HS-27A (cell line): ENCODE data around the gene MAN2A2.
A peak's percentile ranks its signal among the peaks of the same experiment; 100 is the strongest.

ENCODE experiments used
- DNase-seq: peaks from one replicate; pipeline ENCODE4 v3.0.0-alpha.2; 2012; ENCODE audit warnings: low read depth, missing footprints

Gene MAN2A2

DNA sequence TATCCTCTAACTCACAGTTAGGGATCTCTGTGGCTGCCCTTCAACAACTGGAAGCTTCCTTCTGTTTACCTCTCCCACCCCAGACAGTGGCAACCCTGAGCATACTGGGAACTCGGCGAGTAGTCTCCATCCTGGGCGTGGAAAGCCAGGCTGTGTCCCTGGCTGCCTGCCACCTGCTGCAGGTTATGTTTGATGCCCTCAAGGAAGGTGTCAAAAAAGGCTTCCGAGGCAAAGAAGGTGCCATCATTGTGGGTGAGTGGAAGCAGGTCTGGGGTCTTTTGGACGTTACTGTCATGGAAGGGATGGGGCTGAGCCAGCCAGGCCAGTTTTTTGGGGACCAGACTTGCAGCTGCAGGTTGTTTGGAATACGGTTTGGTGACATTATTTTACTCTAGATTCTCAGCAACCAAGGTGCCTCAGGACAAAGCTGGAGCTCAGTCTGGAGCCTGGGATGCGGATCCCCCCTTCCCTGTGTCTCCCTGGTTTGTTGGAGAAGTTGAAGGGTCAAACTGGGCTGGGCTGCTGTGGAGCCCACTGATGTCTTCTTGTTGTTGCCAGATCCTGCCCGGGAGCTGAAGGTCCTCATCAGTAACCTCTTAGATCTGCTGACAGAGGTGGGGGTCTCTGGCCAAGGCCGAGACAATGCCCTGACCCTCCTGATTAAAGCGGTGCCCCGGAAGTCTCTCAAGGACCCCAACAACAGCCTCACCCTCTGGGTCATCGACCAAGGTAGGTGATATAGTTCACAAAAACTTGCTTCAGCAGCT, 39.4 kb downstream of the MAN2A2 start:
- no peak for DNase-seq

DNA sequence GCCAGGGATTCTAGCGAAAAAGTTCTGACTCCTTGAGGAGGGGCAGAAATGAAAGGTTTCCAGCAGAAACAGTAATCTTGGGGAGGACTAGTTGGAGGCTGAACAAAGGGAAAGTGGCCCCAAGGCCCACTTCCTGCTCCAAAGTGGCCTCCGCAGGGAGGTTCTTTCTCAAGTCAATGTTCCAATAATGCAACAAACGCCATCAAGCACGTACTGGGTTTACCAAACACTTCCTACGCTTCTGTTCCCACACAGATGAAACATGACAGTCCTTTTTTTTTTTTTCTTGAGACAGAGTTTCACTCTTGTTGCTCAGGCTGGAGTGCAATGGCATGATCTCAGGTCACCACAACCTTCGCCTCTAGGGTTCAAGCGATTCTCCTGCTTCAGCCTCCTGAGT, 42.0 kb downstream of the MAN2A2 start:
- no peak for DNase-seq

DNA sequence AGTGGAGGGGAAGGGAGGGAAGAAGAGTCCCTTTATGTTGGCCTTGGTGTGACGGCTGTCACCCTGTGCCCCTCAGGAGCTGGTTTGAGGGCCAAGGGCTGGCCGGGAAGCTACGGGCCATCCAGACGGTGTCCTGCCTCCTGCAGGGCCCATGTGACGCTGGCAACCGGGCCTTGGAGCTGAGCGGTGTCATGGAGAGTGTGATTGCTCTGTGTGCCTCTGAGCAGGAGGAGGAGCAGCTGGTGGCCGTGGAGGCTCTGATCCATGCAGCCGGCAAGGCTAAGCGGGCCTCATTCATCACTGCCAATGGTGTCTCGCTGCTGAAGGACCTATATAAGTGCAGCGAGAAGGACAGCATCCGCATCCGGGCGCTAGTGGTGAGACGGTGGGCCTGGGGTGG, 43.4 kb downstream of the MAN2A2 start:
- no peak for DNase-seq

DNA sequence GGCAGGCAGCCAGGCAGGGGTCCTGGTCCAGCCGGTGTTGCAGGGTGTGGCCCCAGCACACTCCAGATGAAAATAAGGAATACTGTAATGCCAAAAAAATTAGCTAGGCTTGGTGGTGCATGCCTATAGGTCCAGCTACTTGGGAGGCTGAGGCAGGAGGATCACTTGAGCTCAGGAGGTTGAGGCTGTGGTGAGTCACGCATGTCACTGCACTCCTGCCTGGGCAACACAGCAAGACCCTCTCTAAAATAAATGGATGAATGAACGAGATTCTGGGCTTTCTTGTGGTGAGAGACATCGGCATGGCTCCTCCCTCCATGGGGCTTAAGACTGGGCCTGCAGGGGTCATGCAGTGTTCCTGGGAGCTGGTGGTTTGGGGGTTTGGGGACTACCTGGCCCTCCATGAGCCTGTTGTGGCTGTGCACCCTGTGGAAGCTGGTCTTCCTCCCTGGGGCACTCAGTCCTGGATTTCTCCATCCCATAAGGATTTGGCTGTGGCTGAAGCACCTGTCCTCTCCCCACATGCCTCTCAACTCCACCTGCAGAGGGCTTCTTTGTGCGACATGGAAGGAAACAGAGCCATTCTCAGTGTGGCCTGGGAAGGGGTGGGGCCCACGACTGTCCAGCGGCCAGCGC, 44.0 kb downstream of the MAN2A2 start:
- DNase-seq: no peak

DNA sequence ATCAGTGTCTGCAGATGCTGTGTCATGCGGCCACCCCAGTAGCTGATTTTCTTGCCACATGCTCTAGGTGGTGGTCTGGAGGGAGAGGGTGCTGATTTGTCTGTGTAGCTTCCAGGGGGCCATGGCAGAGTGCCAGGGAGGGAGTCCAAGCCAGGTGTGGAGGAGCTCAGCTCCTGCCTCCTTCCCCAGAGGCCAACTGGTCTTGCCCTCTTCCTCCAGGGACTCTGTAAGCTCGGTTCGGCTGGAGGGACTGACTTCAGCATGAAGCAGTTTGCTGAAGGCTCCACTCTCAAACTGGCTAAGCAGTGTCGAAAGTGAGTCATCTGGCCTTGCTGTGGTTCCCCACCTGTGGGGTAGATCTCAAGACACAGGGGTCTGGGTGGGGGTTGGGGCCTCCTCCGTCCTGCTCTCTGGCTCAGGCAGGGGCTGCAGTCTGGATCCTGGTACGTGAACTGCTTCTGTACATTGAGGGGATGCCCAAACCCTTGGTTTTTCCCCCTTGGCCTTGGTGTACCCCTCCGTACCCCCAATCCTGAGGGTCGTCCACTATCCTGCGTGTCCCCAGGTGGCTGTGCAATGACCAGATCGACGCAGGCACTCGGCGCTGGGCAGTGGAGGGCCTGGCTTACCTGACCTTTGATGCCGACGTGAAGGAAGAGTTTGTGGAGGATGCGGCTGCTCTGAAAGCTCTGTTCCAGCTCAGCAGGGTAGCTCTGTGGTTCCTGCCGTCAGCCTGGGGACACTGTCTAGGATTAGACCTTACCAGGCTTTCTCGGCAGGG, 44.7 kb downstream of the MAN2A2 start:
- DNase-seq: no peak

DNA sequence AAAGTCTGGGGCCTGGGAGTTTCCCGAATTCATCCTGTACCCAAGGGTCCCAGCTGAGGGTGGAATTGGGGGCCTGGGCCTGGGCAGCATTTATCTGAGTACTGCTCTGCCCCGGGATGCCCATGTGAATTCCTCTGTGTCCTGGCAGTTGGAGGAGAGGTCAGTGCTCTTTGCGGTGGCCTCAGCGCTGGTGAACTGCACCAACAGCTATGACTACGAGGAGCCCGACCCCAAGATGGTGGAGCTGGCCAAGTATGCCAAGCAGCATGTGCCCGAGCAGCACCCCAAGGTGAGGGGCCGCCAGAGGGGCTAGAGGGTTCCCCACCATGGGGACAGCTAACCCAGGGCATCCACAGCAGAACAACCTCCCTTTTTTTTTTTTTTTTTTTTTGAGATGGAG, 45.4 kb downstream of the MAN2A2 start:
- DNase-seq: no peak

DNA sequence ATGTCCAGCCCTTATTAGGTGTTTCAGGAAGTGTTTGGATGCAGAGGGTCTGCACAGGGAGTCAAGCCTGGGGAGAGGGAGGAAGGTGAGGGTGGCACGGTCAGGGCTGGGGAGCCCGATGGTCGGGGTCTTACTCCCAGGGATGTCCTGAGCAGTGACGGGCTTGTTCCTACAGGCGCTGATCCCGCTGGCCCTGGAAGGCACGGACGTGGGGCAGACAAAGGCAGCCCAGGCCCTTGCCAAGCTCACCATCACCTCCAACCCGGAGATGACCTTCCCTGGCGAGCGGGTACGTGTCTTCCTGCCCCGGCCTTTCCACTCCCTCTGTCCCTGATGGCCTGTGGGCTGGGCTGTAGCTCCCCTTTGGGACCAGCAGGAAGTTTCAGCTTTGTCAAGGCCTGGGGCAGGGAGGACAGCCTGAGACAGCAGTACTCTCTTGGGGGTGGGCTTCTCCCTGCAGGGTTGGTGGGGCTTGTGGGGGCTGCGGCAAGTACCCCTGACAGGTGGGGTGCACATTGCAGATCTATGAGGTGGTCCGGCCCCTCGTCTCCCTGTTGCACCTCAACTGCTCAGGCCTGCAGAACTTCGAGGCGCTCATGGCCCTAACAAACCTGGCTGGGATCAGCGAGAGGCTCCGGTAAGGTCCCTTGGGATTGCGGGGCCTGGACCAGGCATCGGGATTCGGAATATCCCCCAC, 47.0 kb downstream of the MAN2A2 start:
- no peak for DNase-seq

DNA sequence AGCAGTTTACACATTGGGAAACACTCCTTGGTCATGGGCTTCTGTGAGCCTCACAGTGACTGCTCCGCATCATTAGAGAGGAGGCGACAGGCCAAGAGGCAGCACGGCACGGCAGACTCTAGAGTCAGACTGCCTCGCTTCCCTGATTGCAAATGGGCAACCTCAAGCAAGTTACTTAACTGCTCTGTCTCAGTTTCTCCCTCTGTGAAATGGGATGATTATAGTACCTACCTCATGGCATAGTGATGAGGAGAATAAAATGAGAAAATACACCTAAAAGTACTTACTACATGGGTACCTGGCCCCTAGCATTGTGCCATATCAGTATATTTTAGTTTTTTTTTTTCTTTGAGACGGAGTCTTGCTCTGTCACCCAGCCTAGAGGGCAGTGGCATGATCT, 47.6 kb downstream of the MAN2A2 start:
- DNase-seq: no peak

DNA sequence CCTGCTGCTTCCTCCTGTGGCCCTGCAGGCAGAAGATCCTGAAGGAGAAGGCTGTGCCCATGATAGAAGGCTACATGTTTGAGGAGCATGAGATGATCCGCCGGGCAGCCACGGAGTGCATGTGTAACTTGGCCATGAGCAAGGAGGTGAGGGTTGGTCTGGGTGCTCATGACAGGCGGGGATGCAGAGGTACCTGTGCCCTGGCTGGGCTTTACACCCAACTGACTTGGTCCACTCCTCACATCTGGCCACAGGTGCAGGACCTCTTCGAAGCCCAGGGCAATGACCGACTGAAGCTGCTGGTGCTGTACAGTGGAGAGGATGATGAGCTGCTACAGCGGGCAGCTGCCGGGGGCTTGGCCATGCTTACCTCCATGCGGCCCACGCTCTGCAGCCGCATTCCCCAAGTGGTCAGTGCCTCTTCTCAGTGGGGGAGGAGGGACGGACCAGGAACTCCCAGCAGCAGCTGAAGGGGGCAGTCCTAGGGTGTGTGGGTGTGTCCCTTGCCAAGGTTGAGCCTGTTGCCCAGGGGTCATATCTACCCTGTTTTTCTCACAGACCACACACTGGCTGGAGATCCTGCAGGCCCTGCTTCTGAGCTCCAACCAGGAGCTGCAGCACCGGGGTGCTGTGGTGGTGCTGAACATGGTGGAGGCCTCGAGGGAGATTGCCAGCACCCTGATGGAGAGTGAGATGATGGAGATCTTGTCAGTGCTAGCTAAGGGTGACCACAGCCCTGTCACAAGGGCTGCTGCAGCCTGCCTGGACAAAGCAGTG, 50.0 kb downstream of the MAN2A2 start:
- no peak for DNase-seq

DNA sequence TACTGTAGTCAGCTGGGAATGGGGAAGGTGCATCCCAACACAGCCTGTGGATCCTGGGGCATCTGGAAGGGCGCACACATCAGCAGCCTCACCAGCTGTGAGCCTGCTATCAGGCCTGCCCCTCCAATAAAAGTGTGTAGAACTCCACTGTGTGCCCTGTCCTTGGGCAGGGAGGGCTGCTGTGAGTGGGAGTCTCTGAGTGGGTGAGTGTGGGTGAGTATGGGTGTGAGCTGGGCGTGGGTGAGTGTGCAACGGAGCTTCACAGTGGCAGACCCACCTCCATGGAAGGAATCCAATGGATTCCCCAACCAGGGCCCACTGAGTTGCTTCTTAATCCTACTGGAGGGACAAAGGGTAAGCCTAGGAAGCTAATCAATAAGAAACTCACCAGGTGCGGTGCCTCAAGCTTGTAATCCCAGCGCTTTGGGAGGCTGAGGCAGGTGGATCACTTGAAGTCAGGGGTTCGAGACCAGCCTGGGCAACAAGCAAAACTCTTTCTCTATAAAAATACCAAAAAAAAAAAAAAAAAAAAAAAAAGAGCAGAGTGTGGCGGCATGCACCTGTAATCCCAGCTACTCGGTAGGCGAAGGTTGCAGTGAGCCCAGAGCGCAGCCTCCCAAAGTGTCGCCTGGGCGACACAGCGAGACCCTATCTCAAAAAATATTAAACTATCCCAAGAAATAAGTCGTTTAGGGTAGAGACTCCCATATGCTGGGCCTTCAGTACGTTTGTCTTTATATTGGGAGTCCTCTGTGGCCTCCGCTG, 51.0 kb downstream of the MAN2A2 start:
- DNase-seq: no peak

DNA sequence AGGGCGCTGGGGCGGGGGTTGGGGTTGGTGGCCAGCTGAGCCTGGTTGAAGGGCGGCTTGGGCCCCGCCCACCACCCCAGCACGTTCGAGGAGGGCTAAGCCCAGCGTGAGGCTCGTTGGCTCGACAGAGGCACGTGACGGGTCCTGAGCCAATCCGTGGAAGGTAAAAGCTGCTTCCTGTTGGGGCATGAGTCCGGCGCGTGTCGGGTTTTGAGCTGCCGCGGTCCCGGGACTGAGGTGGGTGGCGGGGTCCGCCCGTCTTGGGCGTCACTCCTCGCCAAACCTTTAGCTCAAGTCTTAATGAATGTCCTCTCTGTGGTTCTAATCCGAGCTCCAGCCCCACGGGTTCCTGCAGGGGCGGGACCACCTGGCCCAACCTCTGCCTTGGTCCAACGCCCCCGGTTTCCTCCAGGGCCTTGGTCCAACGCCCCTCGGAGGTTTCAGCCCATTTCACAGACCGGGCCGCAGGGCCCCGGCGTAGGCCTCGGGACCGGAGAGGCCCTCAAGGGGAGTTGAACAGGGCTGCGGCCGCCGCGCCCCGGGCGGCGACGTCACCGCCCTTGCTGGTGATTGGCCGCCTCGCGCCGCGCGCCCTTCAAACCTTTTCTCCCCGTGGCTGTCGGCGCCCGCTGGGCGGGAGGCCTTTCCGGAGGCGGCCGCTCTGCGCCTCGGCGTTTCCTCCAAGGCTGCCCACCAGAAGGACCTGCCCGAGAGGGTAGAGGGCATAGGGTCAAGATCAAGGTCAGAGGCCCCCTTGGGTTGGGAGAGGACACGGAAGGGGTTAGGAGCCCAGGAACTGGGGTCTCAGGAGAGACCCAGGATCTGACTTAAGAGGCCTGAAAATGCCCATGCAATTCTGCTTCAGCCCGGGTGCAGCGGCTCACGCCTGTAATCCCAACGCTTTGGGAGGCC, 51.9 kb downstream of the MAN2A2 start, which contains the start of gene RCCD1:
RCCD1 (plus strand) TSS at position 173 of the 912 bp plus-strand sequence. CDS start 1,851 bp downstream, outside the sequence.
- peak; percentile 95 for DNase-seq

DNA sequence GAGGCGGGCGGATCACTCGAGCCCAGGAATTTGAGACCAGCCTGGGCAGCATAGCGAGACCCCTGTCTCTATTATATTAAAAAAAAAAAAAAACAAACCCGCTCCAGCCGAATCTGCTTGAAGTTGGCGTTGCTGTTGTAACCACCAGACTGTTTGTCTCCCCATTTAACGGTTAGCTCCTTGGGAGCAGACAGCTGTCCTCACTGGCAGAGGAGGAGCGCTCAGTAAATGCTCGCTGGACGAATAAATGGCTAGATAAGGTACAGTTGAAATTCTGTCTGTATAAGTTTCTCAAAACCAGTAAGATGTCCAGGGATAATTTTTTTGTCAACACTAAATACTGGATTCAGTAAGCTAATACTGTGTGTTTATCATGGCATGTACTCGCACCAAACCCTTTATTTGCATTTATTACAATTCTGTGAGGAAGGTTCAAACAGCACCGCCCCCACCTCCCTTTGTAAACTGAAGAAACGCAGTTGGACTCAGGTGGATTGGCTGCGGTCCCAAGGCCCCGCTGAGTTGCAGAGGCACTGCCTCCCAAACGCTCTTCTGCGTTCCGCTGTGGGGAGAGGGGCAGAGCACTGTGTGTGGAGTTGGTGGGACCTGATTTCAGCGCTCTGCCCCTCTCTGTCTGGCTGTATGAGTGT, 52.6 kb downstream of the MAN2A2 start:
- no peak for DNase-seq

DNA sequence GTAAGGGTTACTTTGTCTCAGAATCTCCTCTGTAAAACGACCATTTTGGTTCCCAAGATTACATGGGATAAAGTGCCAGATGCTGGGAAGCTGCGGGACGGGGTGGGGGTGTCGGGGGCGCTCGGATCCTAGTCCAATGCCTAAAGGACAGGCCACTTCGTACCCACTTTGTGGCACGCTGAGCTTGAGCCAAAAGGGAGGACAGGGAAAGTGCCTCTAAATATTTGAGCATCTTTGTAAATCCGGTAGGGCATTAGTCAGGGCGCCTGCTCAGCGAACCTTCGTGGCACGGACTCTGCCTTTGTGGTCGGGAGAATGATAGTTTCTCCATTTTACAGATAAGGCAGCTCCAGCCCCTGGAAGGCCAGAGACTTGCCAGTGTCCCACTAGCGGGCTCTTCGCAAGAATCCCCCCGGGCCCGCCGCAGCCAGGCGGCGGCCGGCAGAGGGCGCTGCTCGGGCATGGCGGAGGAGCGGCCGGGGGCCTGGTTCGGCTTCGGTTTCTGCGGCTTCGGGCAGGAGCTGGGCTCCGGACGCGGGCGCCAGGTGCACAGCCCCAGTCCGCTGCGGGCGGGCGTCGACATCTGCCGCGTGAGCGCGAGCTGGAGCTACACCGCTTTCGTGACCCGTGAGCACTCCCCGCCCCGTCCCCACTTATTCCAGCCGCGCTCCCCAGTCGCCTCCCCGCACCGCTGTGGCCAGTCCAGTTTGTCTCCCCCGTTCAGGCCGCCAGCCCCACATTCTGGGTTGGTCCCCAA, 53.4 kb downstream of the MAN2A2 start:
- DNase-seq: no peak

DNA sequence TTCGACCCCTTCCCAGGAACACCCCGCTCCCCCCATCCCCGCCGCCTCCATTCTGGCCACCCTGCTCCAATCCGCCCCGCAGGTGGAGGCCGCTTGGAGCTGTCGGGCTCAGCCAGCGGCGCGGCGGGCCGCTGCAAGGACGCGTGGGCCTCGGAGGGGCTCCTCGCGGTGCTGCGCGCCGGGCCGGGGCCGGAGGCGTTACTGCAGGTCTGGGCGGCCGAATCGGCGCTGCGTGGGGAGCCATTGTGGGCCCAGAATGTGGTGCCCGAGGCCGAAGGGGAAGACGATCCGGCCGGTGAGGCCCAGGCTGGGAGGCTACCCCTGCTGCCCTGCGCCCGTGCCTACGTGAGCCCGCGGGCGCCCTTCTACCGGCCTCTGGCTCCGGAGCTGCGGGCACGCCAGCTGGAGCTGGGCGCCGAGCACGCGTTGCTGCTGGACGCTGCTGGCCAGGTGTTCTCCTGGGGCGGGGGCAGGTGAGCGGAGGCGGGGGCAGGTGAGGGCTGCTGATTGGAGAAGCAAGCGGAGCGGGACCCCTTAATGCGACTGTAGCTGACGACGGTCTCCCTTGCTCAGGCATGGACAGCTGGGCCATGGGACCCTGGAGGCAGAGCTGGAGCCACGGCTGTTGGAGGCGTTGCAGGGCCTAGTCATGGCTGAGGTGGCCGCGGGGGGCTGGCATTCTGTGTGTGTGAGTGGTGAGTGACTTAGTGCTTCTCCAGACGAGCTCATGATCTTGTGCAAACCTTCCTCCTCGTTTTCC, 54.1 kb downstream of the MAN2A2 start:
- no peak for DNase-seq

DNA sequence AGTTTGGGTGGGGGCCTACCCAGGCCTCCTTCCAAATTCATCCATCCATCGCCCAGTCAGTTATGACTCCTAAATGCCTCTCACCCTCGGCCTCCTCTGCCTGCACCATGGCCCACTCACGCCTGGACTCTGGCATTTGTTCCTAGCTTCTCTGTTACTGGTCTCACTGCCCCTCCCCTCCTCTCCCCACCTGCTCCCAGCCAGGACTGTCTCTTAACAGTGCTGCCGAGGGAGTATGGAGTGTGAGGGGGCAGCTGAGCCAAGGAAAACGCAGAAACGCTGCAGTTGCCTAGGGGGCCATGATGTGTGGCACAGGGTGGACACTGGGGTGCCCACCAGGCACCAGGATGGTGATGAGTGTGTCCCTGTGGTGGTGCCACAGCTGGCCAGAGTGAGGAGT, 54.7 kb downstream of the MAN2A2 start:
- no peak for DNase-seq

DNA sequence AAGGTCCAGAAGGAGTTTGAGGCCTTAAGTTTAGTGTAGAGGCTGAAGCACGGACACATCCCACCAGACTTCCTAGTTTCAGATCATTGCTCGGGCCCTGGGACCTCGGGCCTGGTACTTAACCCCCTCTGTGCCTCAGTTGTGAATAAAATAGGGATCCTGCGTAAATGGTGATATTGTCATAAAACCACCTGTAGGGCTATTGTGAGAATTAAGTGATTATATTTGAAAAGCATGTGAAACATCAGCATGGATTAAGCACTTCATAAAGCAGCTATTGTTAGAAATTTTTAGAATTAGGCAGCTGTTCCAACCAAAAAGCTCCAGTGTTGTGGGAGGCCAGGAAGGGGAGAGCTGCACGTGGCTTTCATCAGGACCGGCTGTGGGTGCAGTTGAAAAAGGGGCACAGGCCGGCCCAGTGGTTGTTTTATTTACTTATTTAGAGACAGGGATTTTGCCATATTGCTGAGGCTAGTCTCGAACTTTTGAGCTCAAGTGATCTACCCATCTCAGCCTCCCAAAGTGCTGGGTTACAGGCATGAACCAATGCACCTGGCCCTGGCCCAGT, 56.0 kb downstream of the MAN2A2 start:
- DNase-seq: no peak

DNA sequence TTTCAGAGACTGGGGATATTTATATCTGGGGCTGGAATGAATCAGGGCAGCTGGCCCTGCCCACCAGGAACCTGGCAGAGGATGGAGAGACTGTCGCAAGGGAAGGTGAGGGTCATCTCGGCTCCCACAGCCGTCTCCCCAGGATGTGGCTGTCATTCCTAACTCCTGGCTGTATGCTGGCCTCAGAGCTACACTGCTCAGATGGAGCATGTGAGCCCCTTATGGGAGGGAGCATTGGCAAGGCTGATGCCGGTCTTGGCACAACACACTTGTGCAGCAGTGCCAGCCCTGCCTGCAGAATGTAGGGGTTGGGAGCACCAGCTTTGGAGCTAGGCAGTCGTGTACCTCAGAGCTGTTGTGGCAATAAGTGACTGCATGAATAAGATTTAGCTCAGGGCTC, 56.8 kb downstream of the MAN2A2 start:
- no peak for DNase-seq
